HCT116 (cell line): ENCODE measurements around the gene ADORA3. TPM values are rescaled to one million over a fixed set of nuclear protein-coding genes. Genes with fewer than 3 reads are reported as not detected.

ENCODE experiments used
- ATAC-seq: fragments of 200-7000 bp; cut with Tn5 transposase; 2 replicates; pipeline ENCODE4 v1.9.1; 2020; ENCODE audit warnings: mild to moderate bottlenecking, moderate library complexity
- BruUV-seq: library from RNA; stranded (reverse); fragments of 400-500 nt; replicated peaks from 2 replicates; lab custom pipeline; 2021; lab: Mats Ljungman, UMichigan
- CTCF ChIA-PET: fragments of 300-600 bp; sonication (Branson Sonifier 250); formaldehyde crosslinking; loops from one replicate; lab custom pipeline; 2021; ENCODE audit warnings: antibody characterized with exemption; lab: Charles Lee
- POLR2A ChIA-PET: fragments of 300-600, 350-600 bp; sonication (Branson Sonifier 250); formaldehyde crosslinking; loops from one replicate; lab custom pipeline; 2021; ENCODE audit warnings: antibody characterized with exemption; lab: Charles Lee
- RAD21 ChIA-PET, 2 experiments: fragments of 300-600 bp; sonication (Branson Sonifier 250); formaldehyde crosslinking; loops; one replicate each; lab custom pipeline; 2023; ENCODE audit warnings: low total read pairs in 2 of 2; ENCODE audit not compliant: uncharacterized antibody in 2 of 2, unreplicated experiment in 2 of 2, low non-redundant PET in 1 of 2; lab: Charles Lee
- DNase-seq: peaks from one replicate; pipeline ENCODE4 v3.0.0-alpha.2; 2010; ENCODE audit warnings: low read depth, low spot score
- H2AFZ ChIP-seq: fragments of 200-600 bp; shearing (Covaris generic), sonication (generic); 2 replicates; pipeline ENCODE4 v1.6.1; 2017; ENCODE audit warnings: low read depth, mixed run types, mixed read lengths, antibody characterized with exemption, low read length; ENCODE audit not compliant: poor library complexity, severe bottlenecking
- H3K27ac ChIP-seq: 2 replicates; pipeline ENCODE4 v1.5.1; 2012; ENCODE audit warnings: low read depth, low read length
- H3K27me3 ChIP-seq: fragments of 200-600 bp; sonication (generic); 2 replicates; pipeline ENCODE4 v1.6.1; 2016; ENCODE audit warnings: mixed run types, low read length, mixed read lengths; ENCODE audit not compliant: insufficient read depth
- H3K36me3 ChIP-seq, 2 experiments: fragments of 200-500 bp in 1 of 2; fragments of 200-600 bp in 1 of 2; sonication (Bioruptor generic) in 1 of 2; sonication (generic) in 1 of 2; 2 replicates each; pipeline versions ENCODE4 v1.5.1 to v1.6.1; 2014 to 2016; ENCODE audit warnings: low read length in 2 of 2, inconsistent platforms in 1 of 2, mixed read lengths in 1 of 2, mixed run types in 1 of 2; ENCODE audit not compliant: insufficient read depth in 2 of 2, control insufficient read depth in 1 of 2
- H3K4me1 ChIP-seq, 2 experiments: fragments of 200-600 bp in 1 of 2; sonication (generic) in 1 of 2; 2 replicates each; pipeline versions ENCODE4 v1.5.1 to v1.6.1; 2012 to 2017; ENCODE audit warnings: low read length in 2 of 2, inconsistent platforms in 1 of 2, mild to moderate bottlenecking in 1 of 2, mixed read lengths in 1 of 2, mixed run types in 1 of 2, moderate library complexity in 1 of 2; ENCODE audit not compliant: insufficient read depth in 2 of 2, control insufficient read depth in 1 of 2
- H3K4me2 ChIP-seq: fragments of 200-600 bp; sonication (generic); 2 replicates; pipeline ENCODE4 v1.6.1; 2017; ENCODE audit warnings: mixed run types, low read length, mixed read lengths
- H3K4me3 ChIP-seq, 2 experiments: fragments of 200-600 bp in 1 of 2; sonication (generic) in 1 of 2; replicated peaks in 1 of 2; 2 replicates each; pipeline ENCODE4 v1.5.1; 2011 to 2016; ENCODE audit warnings: low read length in 2 of 2, control low read depth in 1 of 2, low read depth in 1 of 2, mild to moderate bottlenecking in 1 of 2, mixed read lengths in 1 of 2, mixed run types in 1 of 2
- H3K79me2 ChIP-seq: fragments of 200-600 bp; sonication (generic); 2 replicates; pipeline ENCODE4 v1.6.1; 2017; ENCODE audit warnings: mild to moderate bottlenecking, mixed run types, low read length, moderate library complexity, mixed read lengths; ENCODE audit not compliant: insufficient read depth
- H3K9ac ChIP-seq: fragments of 200-600 bp; sonication (generic); 2 replicates; pipeline ENCODE4 v1.6.1; 2016; ENCODE audit warnings: low read length, mixed read lengths
- H3K9me2 ChIP-seq: fragments of 200-600 bp; sonication (generic), shearing (Covaris generic); 2 replicates; pipeline ENCODE4 v1.6.1; 2017; ENCODE audit warnings: mixed run types, mild to moderate bottlenecking, moderate library complexity; ENCODE audit not compliant: insufficient read depth
- H3K9me3 ChIP-seq, 2 experiments: fragments of 200-500 bp in 1 of 2; fragments of 200-600 bp in 1 of 2; sonication (Bioruptor generic) in 1 of 2; sonication (generic) in 1 of 2; 2 replicates each; pipeline ENCODE4 v1.6.1; 2014 to 2017; ENCODE audit warnings: low read length in 2 of 2, mixed read lengths in 2 of 2, inconsistent platforms in 1 of 2, low read depth in 1 of 2, mild to moderate bottlenecking in 1 of 2, mixed run types in 1 of 2, moderate library complexity in 1 of 2; ENCODE audit not compliant: control insufficient read depth in 1 of 2, insufficient read depth in 1 of 2
- H4K20me1 ChIP-seq: fragments of 200-600 bp; sonication (generic), shearing (Covaris generic); 2 replicates; pipeline ENCODE4 v1.6.1; 2017; ENCODE audit warnings: mixed run types, mild to moderate bottlenecking, moderate library complexity; ENCODE audit not compliant: insufficient read depth
- CBX3 ChIP-seq: IDR thresholded peaks from 2 replicates; pipeline ENCODE4 v1.6.1; 2012; ENCODE audit warnings: low read depth
- CEBPB ChIP-seq: IDR thresholded peaks from 2 replicates; pipeline ENCODE4 v1.6.1; 2012; ENCODE audit warnings: low read depth
- CTCF ChIP-seq, 3 experiments: fragments of 200-600 bp in 1 of 3; sonication (generic) in 1 of 3; IDR thresholded peaks in 2 of 3; conservative IDR thresholded peaks in 1 of 3; 2 replicates each; pipeline ENCODE4 v1.5.1; 2012 to 2017; ENCODE audit warnings: low read depth in 2 of 3, low read length in 2 of 3, antibody characterized with exemption in 1 of 3, borderline replicate concordance in 1 of 3, control low read depth in 1 of 3, mild to moderate bottlenecking in 1 of 3, mixed read lengths in 1 of 3, mixed run types in 1 of 3, moderate library complexity in 1 of 3; ENCODE audit not compliant: insufficient read depth in 1 of 3
- EGR1 ChIP-seq: IDR thresholded peaks from 2 replicates; pipeline ENCODE4 v1.6.1; 2012; ENCODE audit warnings: low read depth
- EZH2 ChIP-seq: fragments of 200-600 bp; sonication (generic); IDR thresholded peaks from 2 replicates; pipeline ENCODE4 v1.6.1; 2017; ENCODE audit warnings: antibody characterized with exemption, mixed run types
- EZH2phosphoT487 ChIP-seq: fragments of 200-600 bp; IDR thresholded peaks from 2 replicates; pipeline ENCODE4 v1.6.1; 2018; ENCODE audit warnings: antibody characterized with exemption, borderline replicate concordance
- FOSL1 ChIP-seq: IDR thresholded peaks from 2 replicates; pipeline ENCODE4 v1.6.1; 2012; ENCODE audit warnings: low read depth
- JUND ChIP-seq: IDR thresholded peaks from 2 replicates; pipeline ENCODE4 v1.6.1; 2012
- MAX ChIP-seq: IDR thresholded peaks from 2 replicates; pipeline ENCODE4 v1.6.1; 2012
- POLR2A ChIP-seq: IDR thresholded peaks from 2 replicates; pipeline ENCODE4 v1.7.0; 2011; ENCODE audit warnings: borderline replicate concordance; ENCODE audit not compliant: insufficient read depth, insufficient read length; ENCODE audit errors: extremely low read depth
- POLR2AphosphoS5 ChIP-seq: IDR thresholded peaks from 2 replicates; pipeline ENCODE4 v1.6.1; 2011; ENCODE audit warnings: mild to moderate bottlenecking, low read depth, low read length, moderate library complexity
- RAD21 ChIP-seq: IDR thresholded peaks from 2 replicates; pipeline ENCODE4 v1.6.1; 2012; ENCODE audit warnings: low read depth, mild to moderate bottlenecking
- SIN3A ChIP-seq: IDR thresholded peaks from 2 replicates; pipeline ENCODE4 v1.6.1; 2012; ENCODE audit warnings: low read depth
- SP1 ChIP-seq: IDR thresholded peaks from 2 replicates; pipeline ENCODE4 v1.6.1; 2012; ENCODE audit warnings: low read depth
- SRF ChIP-seq: IDR thresholded peaks from 2 replicates; pipeline ENCODE4 v1.6.1; 2012; ENCODE audit warnings: low read depth
- TCF7L2 ChIP-seq: IDR thresholded peaks from 2 replicates; pipeline ENCODE4 v1.7.0; 2011; ENCODE audit warnings: borderline replicate concordance, inconsistent platforms; ENCODE audit not compliant: insufficient read depth, insufficient read length; ENCODE audit errors: extremely low read depth
- ZNF274 ChIP-seq: fragments of 200-500 bp; sonication (Bioruptor generic); IDR thresholded peaks from 2 replicates; pipeline ENCODE4 v1.6.1; 2014; ENCODE audit warnings: mild to moderate bottlenecking, low read depth, low read length, inconsistent platforms
- intact Hi-C: fragments of 100-400 bp; cut with micrococcal nuclease; formaldehyde crosslinking; loops from 2 replicates; pipeline ENCODE4 v1.10.0; 2022
- total RNA-seq: library from RNA; stranded (reverse); gene quantifications from one replicate; pipeline ENCODE4 v1.2.1, GENCODE V29; 2021; ENCODE audit not compliant: unreplicated experiment

Gene ADORA3
- total RNA-seq, 1 experiment from 2014 or later, result not detected

GRCh38 chr1:111469539-111469938 is 33.9 kb downstream of the ADORA3 start:
- RAD21 ChIA-PET, result no interaction called here
- Histone ChIP-seq H3K27ac (no peak overlapping the region), H3K4me1 (no peaks in the 10 kb centered on the region), H4K20me1 (no peaks in the 10 kb centered on the region), H3K9me2 (no peaks in the 10 kb centered on the region), H2AFZ (no peak overlapping the region), H3K36me3 (no peaks in the 10 kb centered on the region), H3K79me2 (no peaks in the 10 kb centered on the region), H3K4me3 (no peak overlapping the region), H3K4me2 (no peak overlapping the region), H3K27me3 (no peaks in the 10 kb centered on the region), H3K9ac (no peak overlapping the region), H3K9me3 (no peaks in the 10 kb centered on the region)
- POLR2A ChIA-PET, result no interaction called here
- BruUV-seq, result no TSS peak
- CTCF ChIA-PET, result interaction anchor here (1.4 kb wide), 1 partner anchor 12 kb away, joined by 6 read pairs; no protein-coding TSS in a partner anchor
- no peak for TF ChIP-seq MAX
- TF ChIP-seq CTCF (IDR thresholded peaks at IDR 0.05 in 2 of 3, conservative IDR thresholded peaks at IDR 0.05 in 1 of 3; ENCODE audit: borderline replicate concordance in 1 of 3, insufficient read depth in 1 of 3, low read depth in 2 of 3, low read length in 2 of 3), result no peak
- TF ChIP-seq SP1, result no peak
- TF ChIP-seq EZH2phosphoT487, result no peak
- TF ChIP-seq CBX3, result no peak
- no peak for TF ChIP-seq SRF
- TF ChIP-seq POLR2A, result no peak
- TF ChIP-seq EZH2, result no peak
- no peak for TF ChIP-seq CEBPB
- no peak for TF ChIP-seq POLR2AphosphoS5
- TF ChIP-seq JUND, result no peak
- TF ChIP-seq SIN3A, result no peak
- no peak for TF ChIP-seq TCF7L2
- no peak for TF ChIP-seq EGR1
- TF ChIP-seq RAD21, result no peak
- no peak for TF ChIP-seq ZNF274
- TF ChIP-seq FOSL1, result no peak
- intact Hi-C loops, result no loop called here
- ATAC-seq (no peak), DNase-seq (no peak)
